CD14-positive monocyte (primary cell): Measurements from ENCODE around the gene SETD1A. TPM values are rescaled to one million over a fixed set of nuclear protein-coding genes. Genes with fewer than 3 reads are reported as not detected.
A peak's percentile ranks its signal among the peaks of the same experiment; 100 is the strongest.

ENCODE experiments used
- DNase-seq, 3 donors: peaks; one replicate each; pipeline ENCODE4 v3.0.0-alpha.2; 2011 to 2022
- H2AFZ ChIP-seq: 2 replicates; pipeline ENCODE4 v1.6.0; 2012; ENCODE audit warnings: mild to moderate bottlenecking, low read depth, low read length, inconsistent platforms; ENCODE audit not compliant: insufficient read depth, poor library complexity, severe bottlenecking
- H3K27ac ChIP-seq, 2 donors: 1 replicate in 1 of 2; 2 replicates in 1 of 2; pipeline ENCODE4 v1.5.1; 2012 to 2013; ENCODE audit warnings: low read length in 2 of 2, control low read depth in 1 of 2, inconsistent platforms in 1 of 2, low read depth in 1 of 2, mild to moderate bottlenecking in 1 of 2
- H3K27me3 ChIP-seq, 2 donors: one replicate each; pipeline versions ENCODE4 v1.6.0 to v1.6.1; 2011 to 2013; ENCODE audit warnings: low read length in 2 of 2; ENCODE audit not compliant: control insufficient read depth in 2 of 2, insufficient read depth in 2 of 2
- H3K36me3 ChIP-seq, 2 donors: replicated peaks in 1 of 2; 1 replicate in 1 of 2; 2 replicates in 1 of 2; pipeline versions ENCODE4 v1.5.1 to v1.6.1; 2012 to 2013; ENCODE audit warnings: low read length in 2 of 2, control low read depth in 1 of 2, inconsistent platforms in 1 of 2, mild to moderate bottlenecking in 1 of 2; ENCODE audit not compliant: insufficient read depth in 2 of 2, control insufficient read depth in 1 of 2
- H3K4me1 ChIP-seq, 2 donors: 1 replicate in 1 of 2; 2 replicates in 1 of 2; pipeline versions ENCODE4 v1.5.1 to v1.6.1; 2012 to 2013; ENCODE audit warnings: low read length in 2 of 2, control low read depth in 1 of 2, inconsistent platforms in 1 of 2, mild to moderate bottlenecking in 1 of 2, moderate library complexity in 1 of 2; ENCODE audit not compliant: insufficient read depth in 2 of 2, control insufficient read depth in 1 of 2
- H3K4me2 ChIP-seq: replicated peaks from 2 replicates; pipeline ENCODE3; 2012; ENCODE audit warnings: low read length, moderate library complexity, mild to moderate bottlenecking; ENCODE audit not compliant: poor library complexity, severe bottlenecking; ENCODE audit errors: extremely low read depth
- H3K4me3 ChIP-seq, 3 experiments: fragments of 200-600 bp in 1 of 3; sonication (generic) in 1 of 3; replicated peaks in 1 of 3; 1 replicate in 2 of 3; 2 replicates in 1 of 3; pipeline ENCODE4 v1.5.1; 2011 to 2013; ENCODE audit warnings: low read length in 3 of 3, mild to moderate bottlenecking in 3 of 3, control low read depth in 2 of 3, low read depth in 2 of 3, inconsistent platforms in 1 of 3, moderate library complexity in 1 of 3
- H3K79me2 ChIP-seq: 2 replicates; pipeline ENCODE4 v1.6.0; 2012; ENCODE audit warnings: mild to moderate bottlenecking, control low read depth, inconsistent platforms, low read length, moderate library complexity; ENCODE audit not compliant: insufficient read depth
- H3K9ac ChIP-seq: 2 replicates; pipeline ENCODE4 v1.6.0; 2017; ENCODE audit warnings: low read length, mild to moderate bottlenecking; ENCODE audit not compliant: insufficient read depth, poor library complexity, severe bottlenecking
- H3K9me3 ChIP-seq, 2 donors: replicated peaks in 1 of 2; 1 replicate in 1 of 2; 2 replicates in 1 of 2; pipeline versions ENCODE4 v1.5.1 to v1.6.1; 2012 to 2013; ENCODE audit warnings: low read length in 2 of 2, control low read depth in 1 of 2; ENCODE audit not compliant: control insufficient read depth in 1 of 2, insufficient read depth in 1 of 2
- H4K20me1 ChIP-seq: 2 replicates; pipeline ENCODE4 v1.6.0; 2012; ENCODE audit warnings: mild to moderate bottlenecking, low read length, control low read depth, moderate library complexity; ENCODE audit not compliant: insufficient read depth
- H3K27ac Mint-ChIP-seq, 7 donors: one replicate each; pipeline ENCODE4 v1.8.0; 2020; ENCODE audit warnings: mild to moderate bottlenecking in 7 of 7, mixed read lengths in 7 of 7, moderate library complexity in 6 of 7, inconsistent platforms in 2 of 7
- H3K27me3 Mint-ChIP-seq, 3 donors: one replicate each; pipeline ENCODE4 v1.8.0; 2021 to 2022; ENCODE audit warnings: low read depth in 3 of 3, mild to moderate bottlenecking in 3 of 3, mixed read lengths in 3 of 3, moderate library complexity in 3 of 3, inconsistent platforms in 1 of 3
- H3K36me3 Mint-ChIP-seq, 2 donors: one replicate each; pipeline ENCODE4 v1.8.0; 2020; ENCODE audit warnings: mixed read lengths in 2 of 2, inconsistent platforms in 1 of 2, mild to moderate bottlenecking in 1 of 2
- H3K4me1 Mint-ChIP-seq: one replicate; pipeline ENCODE4 v1.8.0; 2020; ENCODE audit warnings: mild to moderate bottlenecking, mixed read lengths
- H3K4me3 Mint-ChIP-seq, 2 donors: one replicate each; pipeline ENCODE4 v1.8.0; 2020; ENCODE audit warnings: mild to moderate bottlenecking in 2 of 2, mixed read lengths in 2 of 2, moderate library complexity in 1 of 2
- H3K9me3 Mint-ChIP-seq, 7 donors: one replicate each; pipeline ENCODE4 v1.8.0; 2020 to 2022; ENCODE audit warnings: mixed read lengths in 7 of 7, mild to moderate bottlenecking in 6 of 7, moderate library complexity in 6 of 7, inconsistent platforms in 2 of 7
- CTCF ChIP-seq: fragments of 200-600 bp; IDR thresholded peaks from one replicate; pipeline ENCODE4 v1.8.0; 2022; ENCODE audit warnings: antibody characterized with exemption, mild to moderate bottlenecking
- WGBS: methylation state at CpG from one replicate; pipeline ENCODE4 v1.1.5; 2013; ENCODE audit warnings: missing lambda C conversion rate; ENCODE audit not compliant: insufficient coverage; 5-methylcytosine and 5-hydroxymethylcytosine counted together
- intact Hi-C, 2 donors: fragments of 100-400 bp; cut with micrococcal nuclease; formaldehyde crosslinking; loops; one replicate each; pipeline versions ENCODE4 v1.15.0 to v1.15.1; 2023
- polyA plus RNA-seq, 3 donors: library from polyadenylated mRNA; depleted of rRNA in 1 of 3; unstranded in 2 of 3; stranded (reverse) in 1 of 3; fragments of 300-500 nt in 2 of 3; fragments of >200 nt in 1 of 3; fragmentation: Illumina TruSeq in 2 of 3; gene quantifications; 1 replicate in 2 of 3; 2 replicates in 1 of 3; pipeline ENCODE4 v1.2.3, GENCODE V29; 2012 to 2021

Gene SETD1A
- polyA plus RNA-seq, 3 donors, result 0.16 to 6.6 (median 1.3) TPM

GRCh38 chr16:30922420-30922959 is 35.1 kb upstream of the SETD1A start:
- DNase-seq, result peak; percentile 99
- H3K4me2 ChIP-seq, result peak overlapping the region; percentile 80
- no peaks in the 10 kb centered on the region for H3K79me2 ChIP-seq
- Mint-ChIP-seq H3K4me3 (peak overlapping the region; percentile 94 to 100), H3K36me3 (peaks cover 12 to 15% of the 10 kb centered on the region in 2 donors), H3K27me3 (no peaks in the 10 kb centered on the region), H3K9me3 (peaks cover 4 to 9% (median 6%) of the 10 kb centered on the region in 7 donors), H3K27ac (peak overlapping the region; percentile 100), H3K4me1 (peaks cover 29% of the 10 kb centered on the region)
- intact Hi-C loops, result loop anchor here (2.0 to 10.0 kb wide), 5 partner anchors 26 to 268 kb away; partner anchors contain the start of genes CTF1 (in 2 of the 2), CFAP119 (in 1 of the 2), FBRS (in 1 of the 2) and PRR14 (in 1 of the 2)
- peak overlapping the region; percentile 77 for H3K9ac ChIP-seq
- H3K27ac ChIP-seq, result peak overlapping the region; percentile 93 to 94
- WGBS, result under 1% methylated on average over 27 of the region's 42 CpGs
- H2AFZ ChIP-seq, result peak overlapping the region; percentile 83
- peaks cover 0 to 5% of the 10 kb centered on the region in 2 donors for H3K9me3 ChIP-seq
- peaks cover 12 to 25% of the 10 kb centered on the region in 2 donors for H3K4me1 ChIP-seq
- H3K36me3 ChIP-seq, result peaks cover 8 to 15% of the 10 kb centered on the region in 2 donors
- H3K27me3 ChIP-seq, result no peaks in the 10 kb centered on the region
- H3K4me3 ChIP-seq, result peak overlapping the region; percentile 60 to 85 (median 74)
- no peak for TF ChIP-seq CTCF
- H4K20me1 ChIP-seq, result no peaks in the 10 kb centered on the region

- intact Hi-C loops, result loop anchor here (2.0 to 10.0 kb wide), 5 partner anchors 26 to 268 kb away; partner anchors contain the start of genes CTF1 (in 2 of the 2), CFAP119 (in 1 of the 2), FBRS (in 1 of the 2) and PRR14 (in 1 of the 2)
- peak overlapping the region; percentile 77 for H2AFZ ChIP-seq
- no peak for TF ChIP-seq CTCF
Measured at GRCh38 chr16:30922960-30923535, 34.5 kb upstream of the SETD1A start.

More at GRCh38 chr16:30922960-30923535, 34.5 kb upstream of the SETD1A start:
- Histone ChIP-seq H3K79me2 (no peaks in the 10 kb centered on the region), H3K9me3 (peaks cover 0 to 5% of the 10 kb centered on the region in 2 donors), H3K4me3 (peak overlapping the region; percentile 60 to 85 (median 74)), H3K4me2 (peak overlapping the region; percentile 80), H3K27ac (peak overlapping the region; percentile 93 to 94), H3K36me3 (peaks cover 8 to 15% of the 10 kb centered on the region in 2 donors), H3K9ac (peak overlapping the region; percentile 77), H3K4me1 (peaks cover 12 to 25% of the 10 kb centered on the region in 2 donors), H4K20me1 (no peaks in the 10 kb centered on the region), H3K27me3 (no peaks in the 10 kb centered on the region)
- 0% methylated on average over 22 of the region's 33 CpGs for WGBS
- DNase-seq, result peak; percentile 97 to 99 (median 98)
- Mint-ChIP-seq H3K9me3 (peaks cover 4 to 9% (median 6%) of the 10 kb centered on the region in 7 donors), H3K36me3 (peaks cover 12 to 18% of the 10 kb centered on the region in 2 donors), H3K4me3 (peak overlapping the region; percentile 94 to 100), H3K27me3 (no peaks in the 10 kb centered on the region), H3K27ac (peak overlapping the region; percentile 100), H3K4me1 (peaks cover 29% of the 10 kb centered on the region)
